GM23248 (cell line): ENCODE results near the gene NRIP3. TPM values are rescaled to one million over a fixed set of nuclear protein-coding genes. Genes with fewer than 3 reads are reported as not detected.
"Not testable (repeated sequence)": the region's sequence is repeated elsewhere in the genome, so short reads cannot be mapped to it uniquely, and the experiment has no call there.

Experiments
- DNase-seq: peaks from one replicate; pipeline ENCODE4 v3.0.0-alpha.2; 2015
- H2AFZ ChIP-seq: fragments of 200-600 bp; sonication (generic); 2 replicates; pipeline ENCODE4 v1.6.1; 2016; ENCODE audit warnings: antibody characterized with exemption
- H3F3A ChIP-seq: fragments of 200-600 bp; sonication (generic); 2 replicates; pipeline ENCODE4 v1.6.1; 2016; ENCODE audit warnings: mild to moderate bottlenecking, antibody characterized with exemption, mixed run types; ENCODE audit not compliant: insufficient read depth
- H3K27ac ChIP-seq: fragments of 200-600 bp; sonication (generic); 2 replicates; pipeline ENCODE4 v1.5.1; 2016; ENCODE audit warnings: mild to moderate bottlenecking
- H3K27me3 ChIP-seq: fragments of 200-600 bp; sonication (generic); replicated peaks from 2 replicates; pipeline ENCODE4 v1.6.1; 2016; ENCODE audit warnings: mild to moderate bottlenecking; ENCODE audit not compliant: insufficient read depth
- H3K36me3 ChIP-seq: fragments of 200-600 bp; sonication (generic); 2 replicates; pipeline ENCODE4 v1.6.1; 2016; ENCODE audit warnings: low read depth, mild to moderate bottlenecking
- H3K4me1 ChIP-seq: fragments of 200-600 bp; sonication (generic); 2 replicates; pipeline ENCODE4 v1.6.1; 2016; ENCODE audit warnings: mild to moderate bottlenecking; ENCODE audit not compliant: insufficient read depth
- H3K4me2 ChIP-seq: fragments of 200-600 bp; sonication (generic); one replicate; pipeline ENCODE4 v1.6.1; 2016; ENCODE audit warnings: mild to moderate bottlenecking; ENCODE audit not compliant: unreplicated experiment
- H3K4me3 ChIP-seq: fragments of 200-600 bp; sonication (generic); 2 replicates; pipeline ENCODE4 v1.5.1; 2016; ENCODE audit warnings: mild to moderate bottlenecking
- H3K79me2 ChIP-seq: fragments of 200-600 bp; sonication (generic); 2 replicates; pipeline ENCODE4 v1.6.1; 2016; ENCODE audit warnings: mild to moderate bottlenecking; ENCODE audit not compliant: insufficient read depth
- H3K9ac ChIP-seq: fragments of 200-600 bp; sonication (generic); 2 replicates; pipeline ENCODE4 v1.6.1; 2016; ENCODE audit warnings: mild to moderate bottlenecking
- H3K9me2 ChIP-seq: fragments of 200-600 bp; sonication (generic); 2 replicates; pipeline ENCODE4 v1.6.1; 2016; ENCODE audit warnings: mixed run types, mild to moderate bottlenecking, moderate library complexity; ENCODE audit not compliant: insufficient read depth
- H3K9me3 ChIP-seq: fragments of 200-600 bp; sonication (generic); one replicate; pipeline ENCODE4 v1.6.1; 2017; ENCODE audit warnings: low read depth
- H4K20me1 ChIP-seq: fragments of 200-600 bp; sonication (generic); 2 replicates; pipeline ENCODE4 v1.6.0; 2016; ENCODE audit not compliant: insufficient read depth
- EZH2 ChIP-seq: fragments of 200-600 bp; sonication (generic); IDR thresholded peaks from 2 replicates; pipeline ENCODE4 v1.6.1; 2018; ENCODE audit warnings: antibody characterized with exemption, mild to moderate bottlenecking; ENCODE audit not compliant: insufficient read depth, poor library complexity, severe bottlenecking
- EZH2phosphoT487 ChIP-seq: fragments of 200-600 bp; sonication (generic); IDR thresholded peaks from 2 replicates; pipeline ENCODE4 v1.6.1; 2018; ENCODE audit warnings: antibody characterized with exemption, moderate library complexity, mild to moderate bottlenecking, low read depth; ENCODE audit not compliant: insufficient read depth
- WGBS, 2 experiments: methylation state at CpG; one replicate each; pipeline ENCODE4 v1.1.6; 2015 to 2017; ENCODE audit warnings: low lambda C conversion rate in 2 of 2, low coverage in 1 of 2; ENCODE audit errors: missing lambda C conversion rate in 2 of 2; 5-methylcytosine and 5-hydroxymethylcytosine counted together
- in situ Hi-C: fragments of 300-500 bp; cut with MboI; formaldehyde crosslinking; loops from 2 replicates; pipeline ENCODE4 v1.15.0; 2020
- polyA plus RNA-seq: library from polyadenylated mRNA; unstranded; fragments of >200 nt; fragmentation: Nextera tagmentation; extraction: Ambion mirVana; gene quantifications from 2 replicates; pipeline ENCODE4 v1.2.1, GENCODE V29; 2016
- total RNA-seq: library from RNA; depleted of rRNA; stranded (reverse); fragments of >200 nt; shearing (Covaris generic); gene quantifications from 2 replicates; pipeline ENCODE4 v1.2.3, GENCODE V29; 2014

NRIP3 gene
- total and polyA plus RNA-seq, 2 experiments from 2014 or later, result 4.8 to 10.8 TPM

DNA sequence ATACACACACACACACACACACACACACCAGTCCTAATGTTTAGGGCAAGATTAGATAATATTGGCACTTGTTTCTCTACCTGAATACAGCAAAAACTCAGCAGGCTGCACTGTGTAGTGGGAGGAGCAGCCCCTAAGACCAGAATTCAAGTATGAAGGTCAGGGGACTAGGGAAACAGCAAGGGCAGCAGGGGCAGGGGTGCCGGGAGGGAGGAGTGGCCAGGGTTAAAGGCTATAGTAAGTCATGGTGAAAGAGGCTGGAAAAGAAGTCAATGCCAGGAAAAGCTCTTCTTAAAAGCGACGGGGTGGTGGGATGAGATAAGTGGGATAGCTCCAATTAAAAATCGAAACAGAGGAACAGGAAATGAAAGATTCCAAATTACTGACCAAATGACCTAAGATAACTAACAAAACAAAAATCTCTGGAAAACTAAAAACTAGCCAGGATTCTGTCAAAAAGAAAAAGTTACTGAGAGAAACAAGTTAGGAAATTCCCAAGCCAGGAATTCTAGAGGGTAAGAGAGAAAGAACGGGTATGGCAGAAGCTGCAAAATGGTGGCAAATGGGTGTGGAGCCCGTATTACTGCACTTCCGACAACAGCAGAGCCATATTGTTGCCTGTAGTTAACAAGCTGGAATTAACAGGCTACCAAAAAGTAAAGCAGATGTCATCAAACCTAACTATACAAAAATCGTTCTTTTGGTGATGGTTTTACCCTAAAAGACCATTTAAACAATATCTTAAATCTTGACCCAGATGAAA lies 62.3 kb downstream of the NRIP3 start:
- DNase-seq, result no peak
- no peaks in the 10 kb centered on the region for H3K79me2 ChIP-seq
- in situ Hi-C loops, result no loop called here
- TF ChIP-seq EZH2phosphoT487, result no peak
- TF ChIP-seq EZH2, result no peak
- H3K4me2 ChIP-seq, result no peak overlapping the region
- no peaks in the 10 kb centered on the region for H3K9me3 ChIP-seq
- no peaks in the 10 kb centered on the region for H4K20me1 ChIP-seq
- H3K4me3 ChIP-seq, result no peak overlapping the region
- no peaks in the 10 kb centered on the region for H3K9me2 ChIP-seq
- 74 to 77% methylated on average over 8 of the region's 8 CpGs for WGBS, 2 experiments
- no peak overlapping the region for H2AFZ ChIP-seq
- no peaks in the 10 kb centered on the region for H3K4me1 ChIP-seq
- no peaks in the 10 kb centered on the region for H3K27me3 ChIP-seq
- no peaks in the 10 kb centered on the region for H3K36me3 ChIP-seq
- H3K9ac ChIP-seq, result no peak overlapping the region
- no peak overlapping the region for H3K27ac ChIP-seq
- no peaks in the 10 kb centered on the region for H3F3A ChIP-seq

DNA sequence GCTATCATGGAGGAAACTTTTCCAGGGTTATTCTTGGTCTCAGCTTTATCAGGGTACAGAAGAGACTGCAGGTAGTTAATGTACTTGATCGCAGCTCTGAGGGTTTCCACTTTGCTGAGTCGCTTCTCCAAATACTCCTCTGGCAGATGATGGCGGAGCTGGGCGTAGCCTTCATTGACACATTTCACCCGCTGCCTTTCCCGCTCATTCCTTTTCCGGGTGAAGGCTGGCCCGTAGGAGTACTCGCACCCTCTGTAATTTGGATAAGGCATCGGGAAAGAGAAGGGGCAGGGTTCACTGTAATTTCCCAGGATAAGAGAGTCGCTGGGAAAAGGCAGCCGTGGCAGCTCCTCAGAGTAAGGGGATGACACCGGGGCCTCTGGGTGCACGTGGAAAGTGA lies 66.1 kb downstream of the NRIP3 start:
- no peaks in the 10 kb centered on the region for H3K9me2 ChIP-seq
- no peaks in the 10 kb centered on the region for H3K36me3 ChIP-seq
- H3K27me3 ChIP-seq, result no peaks in the 10 kb centered on the region
- H3F3A ChIP-seq, result peaks cover 16% of the 10 kb centered on the region
- no peak overlapping the region for H3K4me2 ChIP-seq
- no peaks in the 10 kb centered on the region for H3K79me2 ChIP-seq
- no peaks in the 10 kb centered on the region for H4K20me1 ChIP-seq
- no peak overlapping the region for H3K9ac ChIP-seq
- no peak overlapping the region for H2AFZ ChIP-seq
- 88 to 93% methylated on average over 13 to 14 of the region's 14 CpGs for WGBS, 2 experiments
- peaks cover 14% of the 10 kb centered on the region for H3K4me1 ChIP-seq
- no peak for TF ChIP-seq EZH2phosphoT487
- no peak for TF ChIP-seq EZH2
- no peak overlapping the region for H3K4me3 ChIP-seq
- in situ Hi-C loops, result no loop called here
- H3K27ac ChIP-seq, result no peak overlapping the region
- H3K9me3 ChIP-seq, result no peaks in the 10 kb centered on the region
- no peak for DNase-seq

DNA sequence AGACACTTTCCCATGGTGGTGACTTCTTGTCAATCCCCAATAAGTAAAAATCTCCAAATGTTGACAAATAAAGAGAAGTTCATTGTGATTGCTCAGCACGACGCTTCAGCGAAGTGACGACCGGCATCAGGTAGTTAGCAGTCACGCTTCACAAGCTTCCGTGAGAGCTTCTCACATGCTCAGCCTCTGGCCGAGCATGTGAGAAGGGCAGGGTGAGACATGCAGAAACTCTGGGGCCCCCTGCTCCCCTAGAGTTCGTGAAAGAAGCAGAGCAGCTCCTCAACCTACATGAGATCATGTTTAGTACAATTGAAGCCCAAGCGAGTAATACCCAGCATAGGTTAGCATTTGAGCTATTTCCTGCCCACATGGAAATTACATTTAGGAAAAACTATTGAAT lies 66.6 kb downstream of the NRIP3 start:
- H3K27me3 ChIP-seq, result no peaks in the 10 kb centered on the region
- H3K4me2 ChIP-seq, result no peak overlapping the region
- peaks cover 14% of the 10 kb centered on the region for H3K4me1 ChIP-seq
- no peak overlapping the region for H3K4me3 ChIP-seq
- no peaks in the 10 kb centered on the region for H3K36me3 ChIP-seq
- no peaks in the 10 kb centered on the region for H3K79me2 ChIP-seq
- in situ Hi-C loops, result no loop called here
- no peak overlapping the region for H2AFZ ChIP-seq
- H3K27ac ChIP-seq, result no peak overlapping the region
- 84 to 85% methylated on average over 10 of the region's 10 CpGs for WGBS, 2 experiments
- H3K9ac ChIP-seq, result no peak overlapping the region
- no peaks in the 10 kb centered on the region for H4K20me1 ChIP-seq
- peaks cover 16% of the 10 kb centered on the region for H3F3A ChIP-seq
- H3K9me3 ChIP-seq, result no peaks in the 10 kb centered on the region
- no peak for TF ChIP-seq EZH2phosphoT487
- TF ChIP-seq EZH2, result no peak
- no peak for DNase-seq
- H3K9me2 ChIP-seq, result no peaks in the 10 kb centered on the region

DNA sequence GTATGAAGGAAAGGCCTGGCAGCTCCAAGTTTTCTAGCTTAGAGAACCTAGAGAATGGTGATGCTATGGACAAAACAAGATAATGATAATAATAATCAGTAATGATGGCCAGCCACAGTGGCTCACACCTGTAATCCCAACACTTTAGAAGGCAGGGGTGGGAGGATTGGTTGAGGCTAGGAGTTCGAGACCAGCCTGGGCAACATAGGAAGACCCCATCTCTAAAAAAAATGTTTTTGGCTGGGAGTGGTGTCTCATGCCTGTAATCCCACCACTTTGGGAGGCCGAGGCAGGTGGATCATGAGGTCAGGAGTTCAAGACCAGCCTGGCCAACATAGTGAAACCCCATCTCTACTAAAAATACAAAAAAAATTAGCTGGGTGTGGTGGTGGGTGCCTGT lies 68.0 kb downstream of the NRIP3 start:
- H3K9me3 ChIP-seq, H3K9ac ChIP-seq, H3K27ac ChIP-seq, H3K9me2 ChIP-seq, H3K79me2 ChIP-seq, H4K20me1 ChIP-seq, H3K36me3 ChIP-seq, H3K27me3 ChIP-seq, H2AFZ ChIP-seq, DNase-seq, H3K4me3 ChIP-seq, in situ Hi-C loops, H3K4me2 ChIP-seq: not testable (repeated sequence)
- Histone ChIP-seq H3F3A (peaks cover 16% of the 10 kb centered on the region), H3K4me1 (peaks cover 17% of the 10 kb centered on the region)
- 93 to 100% methylated on average over 2 of the region's 2 CpGs for WGBS, 2 experiments
